Osteoblast (primary cell): ENCODE results near the gene ALCAM. TPM values are rescaled to one million over a fixed set of nuclear protein-coding genes. Genes with fewer than 3 reads are reported as not detected.
A peak's percentile ranks its signal among the peaks of the same experiment; 100 is the strongest.
"Not testable (repeated sequence)": the region's sequence is repeated elsewhere in the genome, so short reads cannot be mapped to it uniquely, and the experiment has no call there.

Experiments
- DNase-seq: peaks from one replicate; pipeline ENCODE4 v3.0.0; 2011; ENCODE audit warnings: low spot score, mixed read lengths; ENCODE audit not compliant: insufficient read length; ENCODE audit errors: missing footprints
- H2AFZ ChIP-seq: 2 replicates; pipeline ENCODE4 v1.6.0; 2011; ENCODE audit warnings: mild to moderate bottlenecking, low read length
- H3K27ac ChIP-seq: 2 replicates; pipeline ENCODE4 v1.5.1; 2011; ENCODE audit warnings: mild to moderate bottlenecking, low read depth, low read length, moderate library complexity
- H3K27me3 ChIP-seq: 2 replicates; pipeline ENCODE4 v1.6.0; 2012; ENCODE audit warnings: mild to moderate bottlenecking, control low read depth, inconsistent platforms, low read length, moderate library complexity; ENCODE audit not compliant: insufficient read depth
- H3K36me3 ChIP-seq: 2 replicates; pipeline ENCODE4 v1.5.1; 2011; ENCODE audit warnings: mild to moderate bottlenecking, low read length, control low read depth, moderate library complexity; ENCODE audit not compliant: insufficient read depth
- H3K4me1 ChIP-seq: 2 replicates; pipeline ENCODE4 v1.5.1; 2011; ENCODE audit warnings: mild to moderate bottlenecking, low read length, control low read depth, moderate library complexity; ENCODE audit not compliant: insufficient read depth
- H3K4me2 ChIP-seq: 2 replicates; pipeline ENCODE4 v1.6.0; 2011; ENCODE audit warnings: mild to moderate bottlenecking, low read length; ENCODE audit not compliant: insufficient read depth
- H3K4me3 ChIP-seq: fragments of 200-600 bp; sonication (generic); 3 replicates; pipeline ENCODE4 v1.5.1; 2012; ENCODE audit warnings: mild to moderate bottlenecking, low read length, inconsistent platforms; ENCODE audit not compliant: insufficient read depth
- H3K79me2 ChIP-seq: 2 replicates; pipeline ENCODE4 v1.6.0; 2012; ENCODE audit warnings: mild to moderate bottlenecking, low read length, control low read depth, inconsistent platforms; ENCODE audit not compliant: insufficient read depth
- H3K9me3 ChIP-seq: 2 replicates; pipeline ENCODE4 v1.5.1; 2011; ENCODE audit warnings: low read depth, low read length, control low read depth
- H4K20me1 ChIP-seq: 2 replicates; pipeline ENCODE4 v1.6.0; 2012; ENCODE audit warnings: mild to moderate bottlenecking, low read length, control low read depth; ENCODE audit not compliant: insufficient read depth
- total RNA-seq: library from RNA; depleted of rRNA; stranded (reverse); fragments of >200 nt; gene quantifications from 2 replicates; pipeline ENCODE4 v1.2.3, GENCODE V29; 2012
- TF ChIP-seq, protein P1 (sequence below): IDR thresholded peaks from 2 replicates; pipeline ENCODE4 v1.5.1; 2011; ENCODE audit warnings: mild to moderate bottlenecking, low read depth, low read length, moderate library complexity; ENCODE audit errors: extremely low read depth

ALCAM gene
- total RNA-seq, 1 donor: 178 TPM

DNA sequence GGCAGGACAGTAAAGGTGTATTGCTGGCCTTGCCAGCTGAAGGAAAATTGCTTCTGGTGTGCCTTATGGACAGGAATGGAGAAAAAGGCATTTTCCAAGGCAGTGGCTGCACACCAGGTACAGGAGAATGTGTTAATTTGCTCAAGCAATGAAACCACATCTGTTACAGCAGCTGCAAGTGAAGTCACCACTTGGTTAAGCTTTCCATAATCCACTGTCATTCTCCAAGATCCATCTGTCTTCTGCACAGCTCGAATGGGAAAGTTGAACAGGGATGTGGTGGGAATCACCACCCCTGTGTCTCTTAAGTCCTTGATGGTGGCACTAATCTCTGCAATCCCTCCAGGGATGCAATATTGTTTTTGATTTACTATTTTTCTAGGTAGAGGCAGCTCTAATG lies 236.8 kb downstream of the ALCAM start:
- not testable (repeated sequence) for H3K27ac ChIP-seq, H3K9me3 ChIP-seq, DNase-seq, H3K27me3 ChIP-seq, H3K4me2 ChIP-seq, H3K36me3 ChIP-seq, H3K79me2 ChIP-seq, H3K4me1 ChIP-seq, H2AFZ ChIP-seq, H4K20me1 ChIP-seq, H3K4me3 ChIP-seq

DNA sequence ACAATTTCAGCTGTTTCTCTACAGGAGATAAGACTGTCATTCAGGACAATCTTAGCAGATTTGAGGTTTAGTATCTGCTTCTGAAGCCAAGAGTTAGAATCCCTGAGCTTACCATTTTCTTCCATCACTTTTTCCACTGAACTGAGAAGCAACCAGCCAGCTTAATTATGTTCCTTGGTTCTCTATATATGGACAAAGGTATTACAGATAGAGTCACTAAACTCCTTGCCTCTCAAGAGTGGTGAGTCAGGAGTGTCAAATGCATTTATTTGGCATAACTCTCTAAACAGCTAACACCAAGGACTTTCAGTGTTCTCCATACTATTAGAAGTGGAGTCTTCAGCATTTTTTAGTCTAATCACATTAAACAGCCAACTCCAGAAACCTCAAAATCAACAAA lies 239.3 kb downstream of the ALCAM start:
- H3K4me1 ChIP-seq: no peaks in the 10 kb centered on the region
- no peaks in the 10 kb centered on the region for H3K9me3 ChIP-seq
- no peaks in the 10 kb centered on the region for H4K20me1 ChIP-seq
- H3K36me3 ChIP-seq: no peaks in the 10 kb centered on the region
- no peak for DNase-seq
- H2AFZ ChIP-seq: no peak overlapping the region
- H3K79me2 ChIP-seq: no peaks in the 10 kb centered on the region
- TF ChIP-seq, protein P1, sequence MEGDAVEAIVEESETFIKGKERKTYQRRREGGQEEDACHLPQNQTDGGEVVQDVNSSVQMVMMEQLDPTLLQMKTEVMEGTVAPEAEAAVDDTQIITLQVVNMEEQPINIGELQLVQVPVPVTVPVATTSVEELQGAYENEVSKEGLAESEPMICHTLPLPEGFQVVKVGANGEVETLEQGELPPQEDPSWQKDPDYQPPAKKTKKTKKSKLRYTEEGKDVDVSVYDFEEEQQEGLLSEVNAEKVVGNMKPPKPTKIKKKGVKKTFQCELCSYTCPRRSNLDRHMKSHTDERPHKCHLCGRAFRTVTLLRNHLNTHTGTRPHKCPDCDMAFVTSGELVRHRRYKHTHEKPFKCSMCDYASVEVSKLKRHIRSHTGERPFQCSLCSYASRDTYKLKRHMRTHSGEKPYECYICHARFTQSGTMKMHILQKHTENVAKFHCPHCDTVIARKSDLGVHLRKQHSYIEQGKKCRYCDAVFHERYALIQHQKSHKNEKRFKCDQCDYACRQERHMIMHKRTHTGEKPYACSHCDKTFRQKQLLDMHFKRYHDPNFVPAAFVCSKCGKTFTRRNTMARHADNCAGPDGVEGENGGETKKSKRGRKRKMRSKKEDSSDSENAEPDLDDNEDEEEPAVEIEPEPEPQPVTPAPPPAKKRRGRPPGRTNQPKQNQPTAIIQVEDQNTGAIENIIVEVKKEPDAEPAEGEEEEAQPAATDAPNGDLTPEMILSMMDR: no peak
- no peak overlapping the region for H3K4me3 ChIP-seq
- no peak overlapping the region for H3K27ac ChIP-seq
- H3K4me2 ChIP-seq: no peak overlapping the region
- no peaks in the 10 kb centered on the region for H3K27me3 ChIP-seq

DNA sequence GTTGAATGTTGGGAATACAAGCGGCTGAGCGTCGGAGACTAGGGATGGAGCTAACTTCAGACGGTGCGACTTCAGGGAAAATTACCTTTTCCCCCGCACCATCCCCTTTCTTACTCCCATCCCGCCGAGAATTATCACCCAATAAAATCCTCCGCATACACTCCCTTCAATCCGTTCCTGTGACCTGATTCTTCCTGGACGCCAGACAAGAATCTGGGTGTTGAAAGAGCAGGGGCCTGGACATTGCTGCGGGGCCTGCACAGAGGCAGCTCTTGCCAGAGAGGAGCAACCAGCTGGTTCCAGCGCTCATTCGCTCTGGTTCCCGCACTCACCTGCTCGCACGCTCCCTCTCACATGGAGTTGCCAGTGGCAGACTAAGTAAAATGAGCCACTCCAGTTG lies 241.9 kb downstream of the ALCAM start:
- H3K36me3 ChIP-seq: no peaks in the 10 kb centered on the region
- TF ChIP-seq, protein P1: no peak
- peak overlapping the region; percentile 36 for H2AFZ ChIP-seq
- no peak overlapping the region for H3K4me3 ChIP-seq
- H3K79me2 ChIP-seq: no peaks in the 10 kb centered on the region
- H3K4me1 ChIP-seq: no peaks in the 10 kb centered on the region
- H3K27me3 ChIP-seq: no peaks in the 10 kb centered on the region
- no peaks in the 10 kb centered on the region for H4K20me1 ChIP-seq
- no peaks in the 10 kb centered on the region for H3K9me3 ChIP-seq
- DNase-seq: no peak
- H3K27ac ChIP-seq: no peak overlapping the region
- H3K4me2 ChIP-seq: no peak overlapping the region

DNA sequence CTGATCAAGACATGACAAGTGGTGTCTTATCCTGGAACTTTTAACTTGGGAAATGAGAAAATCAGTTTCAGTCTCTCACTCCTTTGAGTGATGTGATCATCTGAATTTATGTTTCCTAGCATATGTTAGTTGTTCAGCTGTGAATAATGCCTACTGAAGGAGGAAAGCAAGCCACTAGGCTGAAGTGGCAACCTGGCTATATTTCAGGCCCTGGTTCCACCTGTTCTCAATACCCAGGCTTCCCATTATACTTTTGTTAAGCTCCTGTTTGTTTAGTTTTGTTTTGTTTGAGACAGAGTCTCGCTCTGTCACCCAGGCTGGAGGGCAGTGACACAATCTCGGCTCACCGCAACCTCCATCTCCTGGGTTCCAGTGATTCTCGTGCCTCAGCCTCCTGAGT lies 243.8 kb downstream of the ALCAM start:
- no peak overlapping the region for H2AFZ ChIP-seq

More for the DNA sequence above, 243.8 kb downstream of the ALCAM start:
- DNase-seq: no peak
- Histone ChIP-seq H3K79me2 (no peaks in the 10 kb centered on the region), H4K20me1 (no peaks in the 10 kb centered on the region), H3K27ac (no peak overlapping the region), H3K4me2 (no peak overlapping the region), H3K4me1 (peaks cover 3% of the 10 kb centered on the region), H3K36me3 (no peaks in the 10 kb centered on the region), H3K27me3 (no peaks in the 10 kb centered on the region), H3K4me3 (no peak overlapping the region), H3K9me3 (no peaks in the 10 kb centered on the region)
- TF ChIP-seq, protein P1: no peak
